ENCODE measurements around the gene EEF1A2. TPM values are rescaled to one million over a fixed set of nuclear protein-coding genes. Genes with fewer than 3 reads are reported as not detected.

EEF1A2 gene
- total and polyA plus RNA-seq, 4 donors = 0.05 to 0.12 TPM; not detected in 2

- no peak for TF ChIP-seq CTCF (IDR thresholded peaks at IDR 0.05; ENCODE audit: low read depth, low read length, missing input control)
- TF ChIP-seq JUND (IDR thresholded peaks at IDR 0.05) = no peak
- no peak for TF ChIP-seq REST (IDR thresholded peaks at IDR 0.05)
- no peak for TF ChIP-seq TAF1 (conservative IDR thresholded peaks at IDR 0.05)
- no peak for TF ChIP-seq RAD21 (IDR thresholded peaks at IDR 0.05)
- TF ChIP-seq HNF4G (IDR thresholded peaks at IDR 0.05) = no peak
- TF ChIP-seq MAX (IDR thresholded peaks at IDR 0.05) = no peak
Observed at GRCh38 chr20:63470410-63470809, 28.5 kb downstream of the EEF1A2 start (continued).

GRCh38 chr20:63469713-63470101 lies 29.2 kb downstream of the EEF1A2 start:
- H3K9ac ChIP-seq (ENCODE audit: low read depth in 1 of 2, low read length in 2 of 2) = no peak overlapping the region
- WGBS = 53% methylated on average over 13 of the region's 13 CpGs
- no peaks in the 10 kb centered on the region for H3K9me3 ChIP-seq (ENCODE audit: control insufficient read depth in 4 of 4, low read length in 3 of 4)
- H3K27me3 ChIP-seq (ENCODE audit: control insufficient read depth in 4 of 4, insufficient read depth in 4 of 4, low read length in 3 of 4) = peaks cover 3 to 15% (median 7%) of the 10 kb centered on the region in 4 donors
- TF ChIP-seq EGR1 (IDR thresholded peaks at IDR 0.05; ENCODE audit: low read depth in 2 of 2) (no peak), NR2F2 (IDR thresholded peaks at IDR 0.05) (no peak), MAX (IDR thresholded peaks at IDR 0.05) (no peak), ZBTB33 (IDR thresholded peaks at IDR 0.05) (no peak), RXRA (IDR thresholded peaks at IDR 0.05) (no peak), YY1 (IDR thresholded peaks at IDR 0.05) (no peak), FOXA2 (IDR thresholded peaks at IDR 0.05) (no peak), FOXA1 (IDR thresholded peaks at IDR 0.05) (no peak), GABPA (IDR thresholded peaks at IDR 0.05 in 1 of 2, conservative IDR thresholded peaks at IDR 0.05 in 1 of 2) (no peak), CTCF (IDR thresholded peaks at IDR 0.05; ENCODE audit: low read depth, low read length, missing input control) (no peak), REST (IDR thresholded peaks at IDR 0.05) (no peak), JUND (IDR thresholded peaks at IDR 0.05) (no peak), HNF4G (IDR thresholded peaks at IDR 0.05) (no peak), TAF1 (conservative IDR thresholded peaks at IDR 0.05) (no peak), HNF4A (conservative IDR thresholded peaks at IDR 0.05) (no peak), SP1 (IDR thresholded peaks at IDR 0.05) (no peak), ATF3 (IDR thresholded peaks at IDR 0.05) (no peak), RAD21 (IDR thresholded peaks at IDR 0.05) (no peak)
- no peak overlapping the region for H3K4me3 ChIP-seq (ENCODE audit: low read depth in 1 of 3, low read length in 3 of 3)
- H3K27ac ChIP-seq (ENCODE audit: low read depth in 1 of 2, low read length in 2 of 2) = no peak overlapping the region
- peaks cover 0 to 6% (median 2%) of the 10 kb centered on the region in 4 donors for H3K4me1 ChIP-seq (ENCODE audit: control insufficient read depth in 4 of 4, insufficient read depth in 4 of 4, low read length in 3 of 4)
- no peaks in the 10 kb centered on the region for H3K36me3 ChIP-seq (ENCODE audit: control insufficient read depth in 4 of 4, insufficient read depth in 3 of 4, low read depth in 1 of 4, low read length in 3 of 4)
- DNase-seq (ENCODE audit: low spot score) = no peak
